Measurements from ENCODE around the gene WASHC2A.
"Not testable (repeated sequence)": the region's sequence is repeated elsewhere in the genome, so short reads cannot be mapped to it uniquely, and the experiment has no call there.

Gene WASHC2A

GRCh38 chr10:50044941-50045664 is 22.7 kb upstream of the WASHC2A start:
- no peak for TF ChIP-seq CTCF (conservative IDR thresholded peaks at IDR 0.05; ENCODE audit: low read depth, low read length)
- no peak overlapping the region for H3K4me3 ChIP-seq (ENCODE audit: low read depth, low read length)
- DNase-seq (ENCODE audit: low read depth) = no peak

- peak; percentile 73 for DNase-seq (ENCODE audit: low read depth)
- not testable (repeated sequence) for H3K4me3 ChIP-seq (ENCODE audit: low read depth, low read length)
Measured at GRCh38 chr10:50046457-50046856, 21.3 kb upstream of the WASHC2A start.

GRCh38 chr10:50047594-50047993 is 20.2 kb upstream of the WASHC2A start:
- not testable (repeated sequence) for H3K4me3 ChIP-seq (ENCODE audit: low read depth, low read length); DNase-seq (ENCODE audit: low read depth)

GRCh38 chr10:50051995-50052660 is 15.6 kb upstream of the WASHC2A start:
- peak; percentile 83 for DNase-seq (ENCODE audit: low read depth)

GRCh38 chr10:50052778-50053376 is 14.9 kb upstream of the WASHC2A start:
- not testable (repeated sequence) for DNase-seq (ENCODE audit: low read depth); H3K4me3 ChIP-seq (ENCODE audit: low read depth, low read length)

More at GRCh38 chr10:50051995-50052660, 15.6 kb upstream of the WASHC2A start:
- peak overlapping the region; percentile 11 for H3K4me3 ChIP-seq (ENCODE audit: low read depth, low read length)

- DNase-seq (ENCODE audit: low read depth); H3K4me3 ChIP-seq (ENCODE audit: low read depth, low read length): not testable (repeated sequence)
Measured at GRCh38 chr10:50055494-50056292, 12.1 kb upstream of the WASHC2A start.

DNA sequence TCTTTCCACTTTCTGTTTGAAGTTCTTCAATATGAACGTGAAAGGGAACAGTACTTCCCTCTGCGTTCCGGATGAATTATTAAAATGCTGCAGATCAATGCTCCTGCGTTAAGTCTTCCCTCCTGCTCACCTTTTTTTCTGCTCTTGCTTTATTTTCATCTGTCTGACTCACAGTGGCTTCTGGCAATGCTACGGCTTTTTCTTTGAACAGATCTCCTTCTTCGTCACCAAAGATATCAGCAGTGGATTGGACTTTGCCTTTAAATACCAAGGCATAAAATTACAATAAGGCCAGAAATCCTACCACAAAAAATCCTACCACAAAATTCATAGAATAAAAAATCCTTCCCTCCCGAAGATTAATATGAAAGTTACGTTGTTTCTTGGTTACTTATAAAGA is 11.1 kb upstream of the WASHC2A start:
- not testable (repeated sequence) for DNase-seq (ENCODE audit: low read depth); H3K4me3 ChIP-seq (ENCODE audit: low read depth, low read length)

- DNase-seq (ENCODE audit: low read depth); H3K4me3 ChIP-seq (ENCODE audit: low read depth, low read length): not testable (repeated sequence)
Measured at GRCh38 chr10:50058727-50059126, 9.0 kb upstream of the WASHC2A start.

DNA sequence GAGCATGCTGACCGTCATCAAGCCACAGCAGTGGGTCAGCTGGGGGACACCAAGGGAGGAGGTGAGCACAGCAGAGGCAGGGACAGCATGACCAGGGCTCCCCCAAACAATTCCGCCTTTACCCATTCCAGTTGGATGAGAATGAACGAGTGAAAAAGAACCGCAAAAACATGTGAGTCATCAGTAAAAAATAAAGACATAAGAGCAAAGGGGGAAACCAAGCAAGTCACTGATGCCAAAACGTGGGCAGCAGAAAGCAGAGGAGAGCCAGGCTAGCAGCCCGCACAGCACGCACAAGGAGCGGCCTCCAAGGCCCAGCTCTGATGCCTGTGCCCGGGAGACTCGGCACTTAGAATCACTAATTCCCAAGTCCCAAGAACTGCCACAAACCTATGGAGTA is 7.8 kb upstream of the WASHC2A start:
- DNase-seq (ENCODE audit: low read depth); H3K4me3 ChIP-seq (ENCODE audit: low read depth, low read length): not testable (repeated sequence)

- DNase-seq (ENCODE audit: low read depth); H3K4me3 ChIP-seq (ENCODE audit: low read depth, low read length): not testable (repeated sequence)
Measured at GRCh38 chr10:50061548-50061947, 6.2 kb upstream of the WASHC2A start.

- H3K4me3 ChIP-seq (ENCODE audit: low read depth, low read length) = no peak overlapping the region
- no peak for DNase-seq (ENCODE audit: low read depth)
- peak; percentile 31 for TF ChIP-seq CTCF (conservative IDR thresholded peaks at IDR 0.05; ENCODE audit: low read depth, low read length)
Measured at GRCh38 chr10:50063100-50063499, 4.7 kb upstream of the WASHC2A start.

DNA sequence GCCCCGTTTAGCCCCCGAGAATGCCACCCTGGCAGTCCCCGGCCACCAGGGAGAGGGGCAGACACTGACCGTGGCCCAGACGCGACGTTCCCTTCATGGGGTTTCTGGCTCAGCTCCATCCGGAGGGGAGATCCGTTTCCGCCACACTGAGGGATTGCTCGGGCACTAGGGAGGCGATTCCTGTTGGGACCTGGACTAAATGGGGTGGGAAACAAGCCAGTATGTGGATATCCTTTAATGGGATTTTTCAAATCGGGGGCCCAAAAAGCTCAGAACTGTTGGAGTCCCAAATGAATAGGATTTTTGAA is 552 bp downstream of the WASHC2A start:
- DNase-seq (ENCODE audit: low read depth) = not testable (repeated sequence)
- H3K4me3 ChIP-seq (ENCODE audit: low read depth, low read length) = peak overlapping the region; percentile 80

- DNase-seq (ENCODE audit: low read depth); H3K4me3 ChIP-seq (ENCODE audit: low read depth, low read length): not testable (repeated sequence)
Measured at GRCh38 chr10:50075139-50075538, 7.4 kb downstream of the WASHC2A start.

Measured in choroid plexus epithelial cell (primary cell).